SU-DHL-6 (cell line): ENCODE data around the gene CLEC2D.

Experiments
- H2AFZ ChIP-seq: fragments of 200-600 bp; sonication (generic); 2 replicates; pipeline ENCODE4 v1.6.1; 2014; ENCODE audit warnings: low read depth, mild to moderate bottlenecking, moderate library complexity, mixed read lengths, antibody characterized with exemption, low read length; ENCODE audit not compliant: severe bottlenecking
- H3F3A ChIP-seq: fragments of 200-600 bp; shearing (Covaris generic); 2 replicates; pipeline ENCODE4 v1.6.0; 2016; ENCODE audit warnings: antibody characterized with exemption, mild to moderate bottlenecking; ENCODE audit not compliant: insufficient read depth
- H3K27ac ChIP-seq: fragments of 200-600 bp; sonication (generic); 2 replicates; pipeline ENCODE4 v1.5.1; 2016; ENCODE audit warnings: low read depth, mild to moderate bottlenecking, low read length, moderate library complexity, mixed read lengths
- H3K27me3 ChIP-seq: fragments of 200-600 bp; sonication (generic), shearing (Covaris generic); 2 replicates; pipeline ENCODE4 v1.6.0; 2014; ENCODE audit warnings: mild to moderate bottlenecking, low read length
- H3K36me3 ChIP-seq: fragments of 200-600 bp; sonication (generic); 2 replicates; pipeline ENCODE4 v1.6.1; 2014; ENCODE audit warnings: mild to moderate bottlenecking, low read length, mixed read lengths
- H3K4me2 ChIP-seq: fragments of 300-600, 200-600 bp; shearing (Covaris generic), sonication (generic); 2 replicates; pipeline ENCODE4 v1.6.0; 2014; ENCODE audit warnings: low read length, low read depth, mild to moderate bottlenecking; ENCODE audit not compliant: poor library complexity, severe bottlenecking
- H3K4me3 ChIP-seq: fragments of 200-600 bp; sonication (generic); 2 replicates; pipeline ENCODE4 v1.5.1; 2014; ENCODE audit warnings: antibody characterized with exemption, low read length, mild to moderate bottlenecking, mixed read lengths; ENCODE audit not compliant: insufficient read depth, poor library complexity, severe bottlenecking
- H3K79me2 ChIP-seq: fragments of 200-600 bp; sonication (generic); 2 replicates; pipeline ENCODE4 v1.6.1; 2014; ENCODE audit warnings: mild to moderate bottlenecking, low read length, moderate library complexity; ENCODE audit not compliant: insufficient read depth
- H3K9ac ChIP-seq: fragments of 200-600 bp; sonication (generic); 2 replicates; pipeline ENCODE4 v1.7.0; 2014; ENCODE audit warnings: mild to moderate bottlenecking, low read length
- H3K9me2 ChIP-seq: fragments of 200-600 bp; sonication (generic); replicated peaks from 2 replicates; pipeline ENCODE4 v1.6.1; 2014; ENCODE audit warnings: low read length; ENCODE audit not compliant: insufficient read depth
- H3K9me3 ChIP-seq: fragments of 200-600 bp; sonication (generic); 2 replicates; pipeline ENCODE4 v1.6.1; 2014; ENCODE audit warnings: low read length, mixed read lengths; ENCODE audit not compliant: insufficient read depth
- H4K20me1 ChIP-seq: fragments of 200-600 bp; sonication (generic); 2 replicates; pipeline ENCODE4 v1.6.1; 2014; ENCODE audit warnings: low read depth, mild to moderate bottlenecking, antibody characterized with exemption, low read length, moderate library complexity, mixed read lengths
- CTCF ChIP-seq: fragments of 200-600 bp; sonication (generic); IDR thresholded peaks from one replicate; pipeline ENCODE4 v1.5.1; 2017; ENCODE audit warnings: antibody characterized with exemption, mild to moderate bottlenecking, low read length, moderate library complexity; ENCODE audit not compliant: insufficient read depth, poor library complexity, severe bottlenecking
- EZH2phosphoT487 ChIP-seq: fragments of 200-600 bp; sonication (generic), shearing (Covaris generic); conservative IDR thresholded peaks from 2 replicates; pipeline ENCODE4 v1.6.1; 2018; ENCODE audit warnings: mild to moderate bottlenecking, antibody characterized with exemption, low read length, moderate library complexity, mixed read lengths

Gene CLEC2D

GRCh38 chr12:9707864-9708808 is 38.6 kb downstream of the CLEC2D start:
- TF ChIP-seq CTCF (peak; percentile 53), EZH2phosphoT487 (no peak)
- Histone ChIP-seq H3K4me2 (peak overlapping the region; percentile 54), H3K9me2 (no peaks in the 10 kb centered on the region), H3K27ac (peak overlapping the region; percentile 76), H3K36me3 (no peaks in the 10 kb centered on the region), H2AFZ (peak overlapping the region; percentile 47), H3K4me3 (no peak overlapping the region), H3K27me3 (no peaks in the 10 kb centered on the region), H4K20me1 (no peaks in the 10 kb centered on the region), H3K9me3 (no peaks in the 10 kb centered on the region), H3K9ac (peak overlapping the region; percentile 51), H3K79me2 (no peaks in the 10 kb centered on the region), H3F3A (no peaks in the 10 kb centered on the region; the same call in 1 of the 2 replicates)

- TF ChIP-seq CTCF (no peak), EZH2phosphoT487 (no peak)
- Histone ChIP-seq H2AFZ (no peak overlapping the region), H4K20me1 (no peaks in the 10 kb centered on the region), H3K4me3 (no peak overlapping the region), H3K9ac (no peak overlapping the region), H3F3A (no peaks in the 10 kb centered on the region; the same call in 1 of the 2 replicates), H3K4me2 (no peak overlapping the region), H3K27ac (no peak overlapping the region), H3K9me2 (no peaks in the 10 kb centered on the region), H3K36me3 (no peaks in the 10 kb centered on the region), H3K9me3 (no peaks in the 10 kb centered on the region), H3K79me2 (no peaks in the 10 kb centered on the region), H3K27me3 (no peaks in the 10 kb centered on the region)
Observed at GRCh38 chr12:9708853-9709252, 39.3 kb downstream of the CLEC2D start.

GRCh38 chr12:9710584-9711375 is 41.3 kb downstream of the CLEC2D start:
- Histone ChIP-seq H3K27me3 (no peaks in the 10 kb centered on the region), H3K9ac (no peak overlapping the region), H3K4me3 (no peak overlapping the region), H3F3A (no peaks in the 10 kb centered on the region), H3K9me3 (no peaks in the 10 kb centered on the region), H3K36me3 (no peaks in the 10 kb centered on the region), H3K4me2 (no peak overlapping the region), H3K79me2 (no peaks in the 10 kb centered on the region), H3K9me2 (no peaks in the 10 kb centered on the region), H4K20me1 (no peaks in the 10 kb centered on the region), H3K27ac (no peak overlapping the region), H2AFZ (no peak overlapping the region)
- no peak for TF ChIP-seq EZH2phosphoT487
- TF ChIP-seq CTCF, result no peak
